Dendritic cell treated with granulocyte-macrophage colony-stimulating factor and Interleukin-4, amounts not matched to agents 40 ng/mL and 50 ng/mL, for 4 days (primary cell): ENCODE results near the gene RAC2.
"Not testable (repeated sequence)": the region's sequence is repeated elsewhere in the genome, so short reads cannot be mapped to it uniquely, and the experiment has no call there.

Experiments
- H3K27ac Mint-ChIP-seq: one replicate; pipeline ENCODE4 v1.8.0; 2022; ENCODE audit warnings: mild to moderate bottlenecking, mixed read lengths
- H3K27me3 Mint-ChIP-seq: one replicate; pipeline ENCODE4 v1.8.0; 2022; ENCODE audit warnings: mild to moderate bottlenecking, mixed read lengths
- H3K36me3 Mint-ChIP-seq: one replicate; pipeline ENCODE4 v1.8.0; 2022; ENCODE audit warnings: low read depth, mixed read lengths
- H3K4me1 Mint-ChIP-seq: one replicate; pipeline ENCODE4 v1.8.0; 2022; ENCODE audit warnings: low read depth, mixed read lengths
- H3K4me3 Mint-ChIP-seq: one replicate; pipeline ENCODE4 v1.8.0; 2022; ENCODE audit warnings: mild to moderate bottlenecking, moderate library complexity, mixed read lengths
- H3K9me3 Mint-ChIP-seq: one replicate; pipeline ENCODE4 v1.8.0; 2022; ENCODE audit warnings: mixed read lengths
- intact Hi-C: fragments of 100-400 bp; cut with micrococcal nuclease; formaldehyde crosslinking; loops from one replicate; pipeline ENCODE4 v1.15.0; 2022

The RAC2 gene

GRCh38 chr22:37209140-37209845, 34.8 kb downstream of the RAC2 start:
- Mint-ChIP-seq H3K27me3 (peaks cover 24% of the 10 kb centered on the region), H3K4me1 (peaks cover 10% of the 10 kb centered on the region), H3K4me3 (no peak overlapping the region), H3K9me3 (no peaks in the 10 kb centered on the region), H3K36me3 (no peaks in the 10 kb centered on the region), H3K27ac (no peak overlapping the region)
- intact Hi-C loops, result no loop called here

GRCh38 chr22:37208401-37209139, 35.5 kb downstream of the RAC2 start:
- Mint-ChIP-seq H3K4me1 (peaks cover 13% of the 10 kb centered on the region), H3K4me3 (no peak overlapping the region), H3K27me3 (peaks cover 19% of the 10 kb centered on the region), H3K36me3 (no peaks in the 10 kb centered on the region), H3K9me3 (no peaks in the 10 kb centered on the region), H3K27ac (no peak overlapping the region)
- intact Hi-C loops, result no loop called here

- Mint-ChIP-seq H3K27me3 (peaks cover 17% of the 10 kb centered on the region), H3K9me3 (no peaks in the 10 kb centered on the region), H3K4me3 (no peak overlapping the region), H3K36me3 (no peaks in the 10 kb centered on the region), H3K27ac (no peak overlapping the region), H3K4me1 (peaks cover 13% of the 10 kb centered on the region)
- intact Hi-C loops, result no loop called here
Measured at GRCh38 chr22:37207981-37208380, 36.1 kb downstream of the RAC2 start.

GRCh38 chr22:37206841-37207821, 36.9 kb downstream of the RAC2 start:
- no peaks in the 10 kb centered on the region for H3K36me3 Mint-ChIP-seq
- intact Hi-C loops, result no loop called here
- peaks cover 14% of the 10 kb centered on the region for H3K27me3 Mint-ChIP-seq
- H3K4me1 Mint-ChIP-seq, result peaks cover 13% of the 10 kb centered on the region
- no peak overlapping the region for H3K4me3 Mint-ChIP-seq
- no peak overlapping the region for H3K27ac Mint-ChIP-seq
- H3K9me3 Mint-ChIP-seq, result no peaks in the 10 kb centered on the region

- intact Hi-C loops, result no loop called here
- no peak overlapping the region for H3K27ac Mint-ChIP-seq
- no peak overlapping the region for H3K4me3 Mint-ChIP-seq
- peaks cover 9% of the 10 kb centered on the region for H3K27me3 Mint-ChIP-seq
- H3K36me3 Mint-ChIP-seq, result no peaks in the 10 kb centered on the region
- peaks cover 13% of the 10 kb centered on the region for H3K4me1 Mint-ChIP-seq
- H3K9me3 Mint-ChIP-seq, result no peaks in the 10 kb centered on the region
Measured at GRCh38 chr22:37206118-37206840, 37.8 kb downstream of the RAC2 start.

DNA sequence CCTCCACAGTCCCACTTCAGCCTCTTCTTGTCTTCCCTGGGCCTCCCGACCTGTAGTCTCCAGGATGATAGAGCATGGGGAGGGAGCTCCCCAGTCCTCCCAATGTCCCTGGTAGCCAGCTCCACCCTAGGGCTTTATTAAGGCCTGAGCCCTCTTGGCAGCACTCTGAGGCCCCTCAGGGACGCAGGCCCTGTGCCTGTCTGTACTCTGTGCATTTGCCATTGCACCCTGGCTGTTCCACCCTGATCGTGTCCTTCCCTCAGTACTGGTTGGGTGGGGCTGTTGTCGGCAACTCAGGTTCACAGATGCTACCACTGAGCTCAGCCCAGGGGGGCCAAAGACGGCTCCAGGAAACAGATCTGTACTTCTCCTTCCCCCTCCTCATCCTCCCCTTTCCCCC, 39.0 kb downstream of the RAC2 start:
- H3K4me1 Mint-ChIP-seq, result peaks cover 21% of the 10 kb centered on the region
- intact Hi-C loops, result no loop called here
- H3K27me3 Mint-ChIP-seq, result peaks cover 3% of the 10 kb centered on the region
- H3K9me3 Mint-ChIP-seq, result no peaks in the 10 kb centered on the region
- H3K27ac Mint-ChIP-seq, result peak overlapping the region; percentile 6
- H3K4me3 Mint-ChIP-seq, result no peak overlapping the region
- H3K36me3 Mint-ChIP-seq, result no peaks in the 10 kb centered on the region

GRCh38 chr22:37204045-37204655, 39.9 kb downstream of the RAC2 start:
- Mint-ChIP-seq H3K27ac (peak overlapping the region; percentile 30), H3K36me3 (no peaks in the 10 kb centered on the region), H3K27me3 (peaks cover 2% of the 10 kb centered on the region), H3K9me3 (no peaks in the 10 kb centered on the region), H3K4me3 (no peak overlapping the region), H3K4me1 (peaks cover 28% of the 10 kb centered on the region)
- intact Hi-C loops, result no loop called here

DNA sequence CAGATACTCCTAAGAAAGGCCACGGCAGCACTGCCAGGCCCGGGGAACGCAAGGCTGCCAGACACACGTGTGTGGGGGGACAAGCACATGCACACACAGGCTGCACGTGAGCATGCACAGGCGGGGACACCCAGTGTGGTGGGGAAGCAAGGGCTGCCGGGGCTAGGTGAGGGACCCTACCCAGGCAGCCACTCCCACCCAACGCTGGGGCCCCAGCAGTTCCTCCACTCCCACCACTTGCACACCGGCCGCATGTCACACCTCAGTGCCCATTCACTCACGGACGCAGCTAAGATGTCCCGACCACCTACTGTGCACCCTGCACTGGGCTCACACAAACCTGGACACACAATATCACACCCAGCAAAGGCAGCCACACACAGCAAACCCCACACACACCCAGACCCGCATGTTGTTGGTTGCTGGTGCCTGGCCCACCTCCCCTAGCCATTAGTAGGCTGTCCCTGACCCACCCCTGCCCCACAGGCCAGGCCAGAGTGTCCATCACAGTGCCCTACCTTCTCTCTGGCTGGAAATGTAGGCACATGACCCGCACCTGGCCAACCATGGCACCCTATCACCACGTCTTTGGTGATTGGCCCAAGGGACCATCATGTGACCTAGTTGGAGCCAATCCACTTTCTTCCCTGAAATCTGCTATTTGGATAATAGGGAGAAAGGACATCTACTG, 40.6 kb downstream of the RAC2 start:
- Mint-ChIP-seq H3K4me1 (peaks cover 32% of the 10 kb centered on the region), H3K27ac (peak overlapping the region; percentile 30), H3K27me3 (no peaks in the 10 kb centered on the region)

DNA sequence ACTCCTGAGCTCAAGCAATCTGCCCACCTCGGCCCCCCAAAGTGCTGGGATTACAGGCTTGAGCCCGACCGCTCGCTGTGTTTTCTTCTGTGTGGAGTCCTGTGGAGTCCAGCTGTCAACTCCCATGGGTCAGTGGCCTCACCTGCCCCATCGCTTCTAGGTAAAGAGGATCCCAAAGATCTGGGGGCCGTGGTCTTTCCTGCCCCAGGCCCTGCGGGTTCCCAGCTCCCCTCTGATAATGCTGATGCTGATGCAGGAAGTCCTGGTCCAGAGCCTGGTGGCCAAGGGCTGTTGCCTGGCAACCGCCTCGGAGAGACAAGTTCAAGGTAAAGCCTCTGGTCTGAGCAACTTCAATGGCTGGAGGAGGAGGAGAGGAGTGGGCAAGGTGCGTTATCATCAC, 41.4 kb downstream of the RAC2 start:
- H3K4me1 Mint-ChIP-seq, result peaks cover 39% of the 10 kb centered on the region
- intact Hi-C loops, result no loop called here
- no peaks in the 10 kb centered on the region for H3K27me3 Mint-ChIP-seq
- H3K36me3 Mint-ChIP-seq, result no peaks in the 10 kb centered on the region
- no peaks in the 10 kb centered on the region for H3K9me3 Mint-ChIP-seq
- no peak overlapping the region for H3K4me3 Mint-ChIP-seq
- H3K27ac Mint-ChIP-seq, result no peak overlapping the region

More for the DNA sequence above, 40.6 kb downstream of the RAC2 start:
- intact Hi-C loops, result no loop called here
- no peaks in the 10 kb centered on the region for H3K9me3 Mint-ChIP-seq
- no peak overlapping the region for H3K4me3 Mint-ChIP-seq
- H3K36me3 Mint-ChIP-seq, result no peaks in the 10 kb centered on the region

- Mint-ChIP-seq H3K27ac (no peak overlapping the region), H3K27me3 (peaks cover 1% of the 10 kb centered on the region), H3K36me3 (no peaks in the 10 kb centered on the region), H3K4me3 (no peak overlapping the region), H3K9me3 (no peaks in the 10 kb centered on the region), H3K4me1 (peaks cover 42% of the 10 kb centered on the region)
- intact Hi-C loops, result no loop called here
Measured at GRCh38 chr22:37202001-37202555, 42.0 kb downstream of the RAC2 start.

DNA sequence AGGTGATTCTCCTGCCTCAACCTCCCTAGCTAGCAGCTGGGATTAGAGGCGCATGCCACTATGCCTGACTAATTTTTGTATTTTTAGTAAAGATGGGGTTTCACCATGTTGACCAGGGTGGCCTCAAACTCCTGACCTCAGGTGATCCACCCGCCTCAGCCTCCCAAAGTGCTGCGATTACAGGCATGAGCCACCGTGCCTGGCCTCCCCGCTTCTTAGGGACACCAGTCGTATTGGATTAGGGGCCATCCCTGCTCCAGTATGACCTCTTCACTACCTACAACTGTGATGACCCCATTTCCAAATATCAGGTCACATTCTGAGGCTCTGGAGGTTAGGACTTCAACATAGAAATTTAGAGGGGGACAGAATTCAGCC, 42.6 kb downstream of the RAC2 start:
- intact Hi-C loops, H3K27ac Mint-ChIP-seq, H3K9me3 Mint-ChIP-seq, H3K4me3 Mint-ChIP-seq, H3K36me3 Mint-ChIP-seq, H3K27me3 Mint-ChIP-seq: not testable (repeated sequence)
- H3K4me1 Mint-ChIP-seq, result peaks cover 42% of the 10 kb centered on the region

DNA sequence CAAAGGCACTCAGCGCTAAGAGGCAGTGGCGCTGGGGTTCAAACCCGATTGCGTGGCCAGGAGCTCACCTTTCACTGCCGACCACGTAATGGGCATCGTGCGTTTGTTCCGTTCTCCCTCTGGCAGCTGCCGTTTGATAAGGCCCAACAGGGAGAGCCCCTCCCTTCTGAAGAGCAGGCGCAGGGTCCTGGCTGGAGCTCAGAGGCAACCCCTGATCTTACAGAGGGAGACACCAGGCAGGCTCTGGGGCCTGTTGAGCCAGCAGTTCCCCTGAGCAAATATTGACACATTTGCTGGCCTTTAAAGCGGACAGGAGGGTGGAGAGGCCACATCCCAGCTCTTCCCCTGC, 44.3 kb downstream of the RAC2 start:
- H3K4me1 Mint-ChIP-seq, result peaks cover 35% of the 10 kb centered on the region
- H3K9me3 Mint-ChIP-seq, result no peaks in the 10 kb centered on the region
- peaks cover 8% of the 10 kb centered on the region for H3K27me3 Mint-ChIP-seq
- peak overlapping the region; percentile 87 for H3K4me3 Mint-ChIP-seq
- H3K36me3 Mint-ChIP-seq, result no peaks in the 10 kb centered on the region
- intact Hi-C loops, result loop anchor here (2.0 kb wide), 1 partner anchor 123 kb away; no protein-coding TSS in a partner anchor
- H3K27ac Mint-ChIP-seq, result peak overlapping the region; percentile 88
